Testis (tissue), 3 donors: ENCODE results near the gene COPG2. TPM values are rescaled to one million over a fixed set of nuclear protein-coding genes. Genes with fewer than 3 reads are reported as not detected.

Experiments used
- DNase-seq: peaks from one replicate; pipeline ENCODE4 v3.0.0-alpha.2; 2019
- H3K27ac ChIP-seq, 2 donors: fragments of 200-600 bp; sonication (generic); one replicate each; pipeline ENCODE4 v1.5.1; 2019
- H3K27me3 ChIP-seq: fragments of 200-600 bp; sonication (generic); one replicate; pipeline ENCODE4 v1.5.1; 2019
- H3K36me3 ChIP-seq: fragments of 200-600 bp; sonication (generic); one replicate; pipeline ENCODE4 v1.5.1; 2017; ENCODE audit warnings: low read depth; ENCODE audit errors: missing control alignments
- H3K4me1 ChIP-seq: fragments of 200-600 bp; sonication (generic); one replicate; pipeline ENCODE4 v1.5.1; 2019
- H3K4me3 ChIP-seq, 2 donors: fragments of 200-600 bp; sonication (generic); one replicate each; pipeline ENCODE4 v1.5.1; 2017 to 2019
- H3K9me3 ChIP-seq: fragments of 200-600 bp; sonication (generic); one replicate; pipeline ENCODE4 v1.5.1; 2017
- POLR2A ChIP-seq: fragments of 450-650 bp; IDR thresholded peaks from one replicate; pipeline ENCODE4 v1.6.1; 2017; ENCODE audit warnings: antibody characterized with exemption, mild to moderate bottlenecking, moderate library complexity
- WGBS, 2 donors: methylation state at CpG; one replicate each; pipeline ENCODE4 v1.1.5; 2018; 5-methylcytosine and 5-hydroxymethylcytosine counted together
- intact Hi-C: fragments of 100-400 bp; cut with DNase I; formaldehyde crosslinking; loops from one replicate; pipeline ENCODE4 v1.15.1; 2023; ENCODE audit warnings: low total_unique reads
- polyA plus RNA-seq: library from polyadenylated mRNA; stranded (reverse); fragments of 350-450 nt; fragmentation: Illumina TruSeq; extraction: RNeasy Lipid Tissue Mini Kit (QIAGEN cat#74804); gene quantifications from one replicate; pipeline ENCODE4 v1.2.3, GENCODE V29; 2014; ENCODE audit warnings: low read depth, low replicate concordance; ENCODE audit not compliant: insufficient read depth
- total RNA-seq, 2 donors: library from RNA; depleted of rRNA; stranded (reverse); fragments of >200 nt; gene quantifications; one replicate each; pipeline ENCODE4 v1.2.3, GENCODE V29; 2016
- TF ChIP-seq, protein P1 (sequence below), 3 experiments: fragments of 450-650 bp in 2 of 3; fragments of 200-600 bp in 1 of 3; sonication (generic) in 1 of 3; IDR thresholded peaks; one replicate each; pipeline ENCODE4 v1.5.1; 2016 to 2019; ENCODE audit warnings: antibody characterized with exemption in 3 of 3, mild to moderate bottlenecking in 2 of 3, moderate library complexity in 1 of 3

COPG2 gene
- total and polyA plus RNA-seq, 3 donors from 2014 or later = 41.8 to 51.0 (median 44.2) TPM

DNA sequence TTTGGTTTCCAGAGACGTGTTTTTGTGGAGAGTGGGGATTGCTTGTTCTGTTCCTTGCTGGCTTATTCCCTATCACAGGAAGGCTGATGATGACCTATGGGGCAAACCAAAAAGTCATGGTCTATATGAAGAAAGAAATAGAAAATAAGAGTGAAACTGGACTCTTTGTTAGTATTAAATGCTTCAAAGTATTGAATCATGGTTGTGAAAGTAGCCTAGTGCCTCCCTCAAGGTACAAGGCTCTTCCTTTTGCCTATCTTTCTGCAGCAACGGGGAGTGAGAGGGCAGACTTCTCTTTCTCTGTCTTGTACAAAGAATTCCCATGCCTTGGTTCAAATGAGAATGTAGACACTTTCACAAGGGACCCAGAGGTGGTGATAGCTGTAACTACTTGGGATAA, 167.6 kb downstream of the COPG2 start:
- TF ChIP-seq POLR2A = no peak
- TF ChIP-seq, protein P1, sequence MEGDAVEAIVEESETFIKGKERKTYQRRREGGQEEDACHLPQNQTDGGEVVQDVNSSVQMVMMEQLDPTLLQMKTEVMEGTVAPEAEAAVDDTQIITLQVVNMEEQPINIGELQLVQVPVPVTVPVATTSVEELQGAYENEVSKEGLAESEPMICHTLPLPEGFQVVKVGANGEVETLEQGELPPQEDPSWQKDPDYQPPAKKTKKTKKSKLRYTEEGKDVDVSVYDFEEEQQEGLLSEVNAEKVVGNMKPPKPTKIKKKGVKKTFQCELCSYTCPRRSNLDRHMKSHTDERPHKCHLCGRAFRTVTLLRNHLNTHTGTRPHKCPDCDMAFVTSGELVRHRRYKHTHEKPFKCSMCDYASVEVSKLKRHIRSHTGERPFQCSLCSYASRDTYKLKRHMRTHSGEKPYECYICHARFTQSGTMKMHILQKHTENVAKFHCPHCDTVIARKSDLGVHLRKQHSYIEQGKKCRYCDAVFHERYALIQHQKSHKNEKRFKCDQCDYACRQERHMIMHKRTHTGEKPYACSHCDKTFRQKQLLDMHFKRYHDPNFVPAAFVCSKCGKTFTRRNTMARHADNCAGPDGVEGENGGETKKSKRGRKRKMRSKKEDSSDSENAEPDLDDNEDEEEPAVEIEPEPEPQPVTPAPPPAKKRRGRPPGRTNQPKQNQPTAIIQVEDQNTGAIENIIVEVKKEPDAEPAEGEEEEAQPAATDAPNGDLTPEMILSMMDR (IDR thresholded peaks at IDR 0.05) = no peak
- no peak overlapping the region for H3K4me3 ChIP-seq
- H3K36me3 ChIP-seq = no peaks in the 10 kb centered on the region
- intact Hi-C loops = no loop called here
- no peaks in the 10 kb centered on the region for H3K27me3 ChIP-seq
- H3K9me3 ChIP-seq = no peaks in the 10 kb centered on the region
- 80 to 92% methylated on average over 2 of the region's 2 CpGs for WGBS, 2 donors
- DNase-seq = no peak
- no peak overlapping the region for H3K27ac ChIP-seq
- no peaks in the 10 kb centered on the region for H3K4me1 ChIP-seq

DNA sequence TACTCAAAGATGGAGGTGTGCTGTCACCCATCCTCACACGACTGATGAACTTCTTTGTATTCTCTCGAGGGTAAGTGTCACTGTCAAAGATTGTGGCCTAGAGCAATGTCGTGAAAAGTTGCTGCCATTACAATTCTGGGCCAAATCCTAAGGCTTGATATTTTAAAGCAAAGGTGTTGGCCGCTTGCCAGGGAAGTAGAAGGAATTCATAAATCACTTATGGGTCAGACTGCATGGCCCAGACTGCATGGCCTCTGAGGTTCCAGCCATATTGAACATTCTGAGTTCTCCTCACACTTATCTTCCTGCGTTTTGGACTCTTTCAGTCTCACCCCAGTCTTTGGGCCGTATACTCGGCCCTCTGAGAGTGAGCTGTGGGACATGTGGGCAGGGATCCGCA, 168.1 kb downstream of the COPG2 start:
- Histone ChIP-seq H3K4me3 (no peak overlapping the region), H3K36me3 (no peaks in the 10 kb centered on the region), H3K27me3 (no peaks in the 10 kb centered on the region), H3K9me3 (no peaks in the 10 kb centered on the region), H3K27ac (no peak overlapping the region), H3K4me1 (no peaks in the 10 kb centered on the region)
- WGBS, 2 donors = 78 to 86% methylated on average over 8 of the region's 8 CpGs
- DNase-seq = no peak
- TF ChIP-seq POLR2A = no peak
- TF ChIP-seq, protein P1 (IDR thresholded peaks at IDR 0.05) = no peak
- intact Hi-C loops = no loop called here

DNA sequence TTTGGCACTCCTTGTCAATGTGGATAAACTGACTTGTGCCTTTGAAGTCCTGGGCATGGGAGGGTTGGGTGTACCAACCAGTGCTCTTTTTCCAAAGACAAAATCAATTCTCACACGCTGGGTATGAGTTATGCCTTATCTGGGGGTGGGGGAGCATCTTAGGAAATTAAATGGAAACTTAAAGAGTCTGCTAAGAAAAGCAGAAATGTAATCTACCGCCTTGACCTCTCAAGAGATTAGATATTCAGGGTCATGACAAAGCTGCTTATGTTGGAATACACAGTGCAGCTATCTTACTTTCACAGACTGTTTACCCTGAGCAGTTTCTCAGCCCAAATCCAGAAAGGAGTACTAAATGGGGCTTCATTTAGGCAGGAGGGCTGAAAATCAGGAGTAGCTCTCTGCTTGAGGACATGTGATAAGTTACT, 174.1 kb downstream of the COPG2 start:
- Histone ChIP-seq H3K9me3 (no peaks in the 10 kb centered on the region), H3K36me3 (no peaks in the 10 kb centered on the region), H3K4me1 (peaks cover 19% of the 10 kb centered on the region), H3K27me3 (no peaks in the 10 kb centered on the region), H3K27ac (no peak overlapping the region), H3K4me3 (no peak overlapping the region)
- WGBS, 2 donors = 10 to 25% methylated on average over 2 of the region's 2 CpGs
- intact Hi-C loops = loop anchor here (10.0 kb wide), 1 partner anchor 220 kb away; no protein-coding TSS in a partner anchor
- TF ChIP-seq POLR2A = no peak
- TF ChIP-seq, protein P1 (IDR thresholded peaks at IDR 0.05) = no peak
- no peak for DNase-seq

DNA sequence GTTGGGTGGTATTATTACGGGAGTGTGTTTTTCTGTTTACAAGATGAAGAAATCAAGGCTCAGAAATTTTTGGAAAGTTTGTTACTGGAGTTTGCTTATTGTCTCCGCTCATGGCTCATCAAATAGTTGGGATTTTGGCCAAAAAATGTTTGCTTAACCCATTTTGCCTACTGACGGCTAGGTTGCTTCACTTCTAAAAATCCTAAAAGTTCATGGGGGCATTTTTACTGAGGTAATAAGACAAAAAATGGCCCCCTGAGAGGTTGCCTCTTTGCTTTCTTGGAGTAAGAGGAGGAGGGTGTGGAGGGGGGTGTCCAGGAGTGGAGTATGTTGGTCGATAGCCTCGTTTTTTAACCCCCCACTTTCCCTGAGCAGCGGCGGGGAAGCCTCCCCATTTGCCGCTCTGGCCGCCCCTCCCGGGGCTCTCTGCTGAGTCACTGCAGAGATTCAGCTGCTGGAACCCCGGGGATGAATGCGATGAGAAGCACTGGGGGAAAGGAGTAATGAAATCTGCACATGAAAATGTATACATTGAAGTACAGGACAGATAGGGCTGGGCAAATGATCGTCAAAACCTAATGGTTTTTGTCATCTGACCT, 175.2 kb downstream of the COPG2 start:
- peak overlapping the region; percentile 46 to 59 for H3K4me3 ChIP-seq
- H3K36me3 ChIP-seq = no peaks in the 10 kb centered on the region
- H3K9me3 ChIP-seq = no peaks in the 10 kb centered on the region
- H3K4me1 ChIP-seq = peaks cover 30% of the 10 kb centered on the region
- DNase-seq = no peak
- WGBS, 2 donors = 38 to 39% methylated on average over 13 of the region's 13 CpGs
- TF ChIP-seq, protein P1 (IDR thresholded peaks at IDR 0.05) = no peak
- no peak for TF ChIP-seq POLR2A
- H3K27me3 ChIP-seq = no peaks in the 10 kb centered on the region
- intact Hi-C loops = loop anchor here (10.0 kb wide), 1 partner anchor 219 kb away; no protein-coding TSS in a partner anchor
- H3K27ac ChIP-seq = no peak overlapping the region
